Ishikawa (cell line): ENCODE data around the gene DIPK1B.

Experiments used
- CREB1 ChIP-seq: IDR thresholded peaks from 2 replicates; pipeline ENCODE4 v1.6.1; 2012; ENCODE audit warnings: low read depth
- YY1 ChIP-seq: IDR thresholded peaks from 2 replicates; pipeline ENCODE4 v1.6.1; 2012; ENCODE audit warnings: low read depth

GRCh38 chr9:136734837-136735496 lies 22.6 kb downstream of the DIPK1B start:
- no peak for TF ChIP-seq YY1
- no peak for TF ChIP-seq CREB1
